Stimulated activated CD8-positive, alpha-beta memory T cell treated with anti-CD3 and anti-CD28 coated beads, Interleukin-15, amount 100 ng/mL, for 48 hours (primary cell): ENCODE data around the gene HSPA4.

Experiments used
- DNase-seq, 2 donors: peaks; one replicate each; pipeline ENCODE4 v3.0.0-alpha.2; 2020; ENCODE audit warnings: low read depth in 2 of 2

The HSPA4 gene

GRCh38 chr5:133106343-133106742 is 54.5 kb downstream of the HSPA4 start:
- no peak for DNase-seq

GRCh38 chr5:133106761-133107572 is 55.2 kb downstream of the HSPA4 start:
- DNase-seq, result no peak

GRCh38 chr5:133108481-133108921 is 56.7 kb downstream of the HSPA4 start:
- no peak for DNase-seq

GRCh38 chr5:133109655-133110483 is 58.1 kb downstream of the HSPA4 start:
- DNase-seq, result no peak

- no peak for DNase-seq
Measured at GRCh38 chr5:133110709-133111108, 58.9 kb downstream of the HSPA4 start.

GRCh38 chr5:133111299-133111698 is 59.5 kb downstream of the HSPA4 start:
- peak; percentile 50 to 66 for DNase-seq

- no peak for DNase-seq
Measured at GRCh38 chr5:133112026-133112660, 60.3 kb downstream of the HSPA4 start.

- peak; percentile 35 to 65 for DNase-seq
Measured at GRCh38 chr5:133113331-133114061, 61.7 kb downstream of the HSPA4 start.

- DNase-seq, result no peak
Measured at GRCh38 chr5:133114166-133114932, 62.5 kb downstream of the HSPA4 start.

GRCh38 chr5:133114933-133115310 is 63.1 kb downstream of the HSPA4 start:
- no peak for DNase-seq

- DNase-seq, result no peak
Measured at GRCh38 chr5:133116601-133117000, 64.8 kb downstream of the HSPA4 start.

- no peak for DNase-seq
Measured at GRCh38 chr5:133117166-133117911, 65.5 kb downstream of the HSPA4 start.

GRCh38 chr5:133117912-133118445 is 66.2 kb downstream of the HSPA4 start:
- no peak for DNase-seq

GRCh38 chr5:133118741-133119140 is 66.9 kb downstream of the HSPA4 start:
- DNase-seq, result no peak

GRCh38 chr5:133119233-133119711 is 67.5 kb downstream of the HSPA4 start:
- DNase-seq, result no peak

GRCh38 chr5:133120156-133120750 is 68.4 kb downstream of the HSPA4 start:
- no peak for DNase-seq

GRCh38 chr5:133121080-133121479 is 69.3 kb downstream of the HSPA4 start:
- DNase-seq, result no peak

- DNase-seq, result no peak
Measured at GRCh38 chr5:133121611-133122150, 69.9 kb downstream of the HSPA4 start.

GRCh38 chr5:133122711-133123110 is 70.9 kb downstream of the HSPA4 start:
- DNase-seq, result no peak
